ENCODE data around the gene RPLP2.

RPLP2 gene

DNA sequence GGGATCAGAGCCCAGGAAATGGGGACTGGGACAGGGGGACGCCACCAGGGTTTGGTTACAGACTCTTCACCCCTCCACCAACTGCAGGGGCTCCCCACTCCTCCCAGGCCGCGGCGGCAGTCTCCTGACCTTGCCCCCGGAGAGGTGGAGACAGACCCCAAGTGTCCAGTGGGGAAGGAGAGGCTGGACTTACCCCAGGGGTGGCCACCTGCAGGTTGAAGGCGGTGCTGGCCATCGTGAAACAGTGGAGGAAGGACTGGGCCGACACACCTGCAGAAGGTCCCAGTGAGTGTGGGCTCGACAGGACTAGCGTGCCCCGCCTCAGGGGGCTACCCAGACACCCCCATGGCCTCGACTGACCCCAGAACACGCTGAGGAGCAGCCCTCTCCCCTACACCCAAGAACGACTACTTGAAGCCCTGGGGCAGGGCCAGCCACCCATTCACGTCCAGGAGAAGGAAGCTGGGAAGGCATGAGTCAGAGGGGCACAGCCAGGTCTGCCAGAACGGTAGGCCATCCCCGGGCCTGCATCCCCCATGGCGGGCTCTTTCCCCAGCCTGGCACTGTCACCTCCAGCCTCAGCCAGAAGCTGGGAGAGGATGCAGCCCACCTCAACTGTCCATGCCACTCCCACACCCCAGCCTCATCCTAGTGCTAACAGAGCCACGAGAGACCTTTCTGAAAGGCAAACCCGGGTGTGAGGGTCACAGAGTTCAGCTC, 34.7 kb upstream of the RPLP2 start:
- no peak for DNase-seq

DNA sequence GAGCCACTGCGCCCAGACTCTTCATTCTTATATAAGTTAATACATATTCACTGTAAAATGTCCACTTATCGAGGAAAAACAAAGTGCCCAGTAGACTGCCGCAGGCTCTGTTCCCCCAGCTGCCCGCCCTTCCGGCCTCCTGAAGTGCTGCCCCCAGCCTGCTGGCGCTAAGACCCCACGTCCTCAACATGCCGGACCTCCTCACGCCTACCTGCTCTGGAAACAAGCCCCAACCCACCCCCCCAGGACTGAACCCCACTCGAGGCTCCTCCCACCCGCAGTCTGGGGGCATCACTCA, 33.6 kb upstream of the RPLP2 start:
- DNase-seq = no peak

DNA sequence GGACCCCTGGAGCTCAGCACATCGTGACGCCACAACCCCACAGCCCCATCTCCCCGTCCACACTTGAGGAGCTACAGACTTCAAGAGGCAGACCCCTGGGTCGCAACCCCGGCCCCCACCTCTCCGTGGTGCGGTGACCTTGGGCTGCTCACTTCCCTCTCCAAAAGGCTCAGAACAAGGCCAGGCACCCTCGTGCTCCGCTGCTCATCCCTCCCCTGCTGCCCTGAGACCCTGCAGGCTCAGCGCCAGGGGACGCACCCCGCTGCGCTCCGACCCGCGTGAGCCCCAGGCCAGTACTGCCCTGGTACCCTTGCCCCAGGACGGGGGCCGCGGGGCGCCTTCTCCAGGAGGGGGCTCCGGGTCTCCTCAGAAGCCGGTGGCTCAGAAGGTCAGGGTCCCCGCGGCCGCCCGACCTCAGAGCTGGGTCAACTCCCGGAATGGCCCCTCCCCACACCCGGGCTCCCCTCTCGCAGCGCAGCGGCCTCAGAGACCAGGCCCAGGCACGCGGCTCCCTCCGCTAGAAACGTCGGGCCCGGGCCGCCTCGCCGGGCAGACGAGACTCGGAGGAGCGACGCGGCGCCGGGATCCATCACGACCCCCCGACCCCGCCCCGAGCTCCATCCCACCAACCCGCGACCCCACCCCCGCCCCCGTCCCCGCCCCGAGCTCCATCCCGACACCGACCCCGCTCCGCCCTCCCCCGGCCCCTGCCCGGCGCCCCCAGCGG, 33.0 kb upstream of the RPLP2 start:
- DNase-seq = peak; percentile 49

DNA sequence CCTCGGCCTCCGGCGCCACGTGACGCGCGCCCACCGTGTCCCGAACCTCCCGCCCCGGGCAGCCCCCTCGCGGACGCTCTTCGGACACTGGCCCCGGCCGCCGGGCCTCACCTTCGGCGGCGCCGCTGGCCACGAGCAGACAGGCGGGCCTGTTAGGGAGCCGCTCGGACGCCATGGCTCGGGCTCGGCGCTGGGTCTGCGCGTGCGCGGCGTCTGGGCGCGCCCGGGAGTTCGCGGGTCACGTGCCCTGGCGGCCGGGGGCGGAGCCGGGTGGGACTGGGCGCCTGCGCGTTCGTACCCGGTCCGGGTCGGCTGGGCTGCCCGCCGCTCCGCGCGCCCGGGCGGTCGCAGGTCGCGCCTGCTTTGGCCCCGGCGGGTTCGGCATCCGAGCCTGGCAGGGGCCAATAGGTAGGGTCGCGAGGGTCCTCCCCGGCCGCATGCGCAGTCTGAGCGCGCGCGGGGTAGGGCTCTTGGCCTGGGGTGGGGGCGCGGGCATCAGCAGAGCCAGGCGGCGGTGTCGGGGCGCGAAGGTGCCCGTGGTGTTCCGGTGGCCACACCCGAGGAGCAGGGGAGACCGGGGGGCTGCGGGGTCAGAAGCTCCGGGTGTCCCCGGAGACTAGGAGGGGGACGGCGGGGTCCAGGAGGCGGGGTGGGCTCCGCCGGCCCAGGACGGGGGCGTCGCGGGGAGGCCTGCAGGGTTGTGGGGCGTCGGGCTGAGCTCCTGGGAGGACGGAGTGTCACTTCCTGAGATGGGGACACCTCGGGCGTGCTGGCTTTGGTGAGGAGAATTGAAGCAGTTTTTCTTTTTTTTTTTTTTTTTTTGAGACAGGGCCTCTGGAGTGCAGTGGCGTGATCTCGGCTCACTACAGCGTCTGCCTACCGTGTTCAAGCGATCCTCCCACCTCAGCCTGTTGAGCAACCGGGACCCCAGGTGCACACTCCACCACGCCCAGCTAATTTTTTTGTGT, 32.2 kb upstream of the RPLP2 start, which contains the start of gene GATD1:
Gene GATD1, minus strand, starts transcription at position 200 of the 968 bp plus-strand sequence. Its CDS starts 25 bp downstream, at position 175.
- peak; percentile 92 for DNase-seq

DNA sequence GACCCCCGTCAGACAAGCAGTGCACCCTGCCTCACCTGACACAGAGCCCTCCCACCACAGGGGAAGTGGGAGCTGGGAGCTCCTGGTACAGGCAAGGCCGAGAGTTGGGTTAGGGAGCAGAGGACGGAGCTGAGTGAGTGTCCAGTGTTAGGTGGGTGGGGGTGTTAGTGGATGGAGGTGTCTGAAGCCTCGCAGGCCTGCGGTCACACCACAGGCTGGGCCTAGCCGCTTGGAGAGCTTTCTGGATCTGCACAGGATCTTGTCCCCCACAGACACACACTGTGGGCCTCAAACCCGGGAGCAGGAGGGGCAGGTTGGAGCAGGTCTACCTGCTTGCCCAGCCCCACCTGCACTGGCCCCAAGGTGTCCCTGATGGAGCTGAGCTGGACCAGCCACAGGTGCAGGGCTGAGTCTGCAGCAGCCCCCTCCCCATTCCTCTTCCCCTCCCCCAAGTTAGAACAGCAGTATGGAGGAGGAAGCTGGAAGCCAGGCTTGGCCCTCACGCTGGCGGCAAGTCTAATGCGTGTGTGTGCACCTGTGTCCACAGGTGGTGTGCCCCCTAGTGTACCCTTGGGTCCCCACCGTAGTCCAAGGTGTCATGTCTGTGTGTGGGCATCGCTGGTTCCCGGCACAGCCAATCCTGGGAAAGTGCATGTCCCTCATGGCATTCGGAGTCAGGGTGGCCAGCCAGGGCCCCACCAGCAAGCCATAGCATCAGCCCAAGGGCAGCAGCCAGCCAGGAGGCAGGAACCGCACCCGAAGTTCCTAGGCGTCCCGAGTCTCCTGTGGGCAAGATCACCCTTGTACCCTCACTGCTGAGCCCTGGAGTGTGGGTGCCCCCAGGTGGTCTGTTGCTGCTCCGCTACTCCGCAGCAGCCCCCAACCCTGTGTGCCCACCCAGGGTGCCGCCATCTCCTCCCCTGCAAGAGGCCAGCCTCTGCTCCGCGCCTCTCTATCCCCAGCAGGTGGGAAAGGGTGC, 30.5 kb upstream of the RPLP2 start:
- no peak for DNase-seq

DNA sequence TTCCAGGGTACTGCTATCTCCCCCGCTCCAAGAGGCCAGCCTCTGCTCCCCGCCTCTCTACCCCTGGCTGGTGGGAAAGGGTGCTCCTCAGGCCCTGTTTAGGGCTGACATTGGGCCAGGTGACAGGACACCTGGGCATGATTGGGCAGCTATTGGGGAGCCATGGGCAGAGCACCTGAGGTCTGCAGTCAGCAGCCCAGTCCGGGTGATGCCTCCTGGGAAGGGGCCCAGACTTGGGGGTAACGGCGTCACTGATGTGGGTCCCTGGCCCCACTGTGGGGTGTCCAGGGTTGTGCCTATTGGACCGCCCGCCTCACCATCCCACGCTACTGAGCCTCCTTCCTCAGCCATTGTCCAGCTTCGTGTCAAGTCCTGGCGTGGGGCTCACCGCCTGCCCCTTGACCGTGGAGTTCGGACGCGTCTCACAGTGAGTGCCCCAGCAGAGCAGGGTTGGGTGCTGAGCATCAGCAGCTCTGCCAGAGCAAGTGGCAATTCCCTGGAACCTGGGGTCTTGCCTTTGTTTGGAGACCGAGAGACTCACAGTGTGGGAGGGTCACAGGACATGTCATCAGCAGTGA, 29.7 kb upstream of the RPLP2 start:
- no peak for DNase-seq

DNA sequence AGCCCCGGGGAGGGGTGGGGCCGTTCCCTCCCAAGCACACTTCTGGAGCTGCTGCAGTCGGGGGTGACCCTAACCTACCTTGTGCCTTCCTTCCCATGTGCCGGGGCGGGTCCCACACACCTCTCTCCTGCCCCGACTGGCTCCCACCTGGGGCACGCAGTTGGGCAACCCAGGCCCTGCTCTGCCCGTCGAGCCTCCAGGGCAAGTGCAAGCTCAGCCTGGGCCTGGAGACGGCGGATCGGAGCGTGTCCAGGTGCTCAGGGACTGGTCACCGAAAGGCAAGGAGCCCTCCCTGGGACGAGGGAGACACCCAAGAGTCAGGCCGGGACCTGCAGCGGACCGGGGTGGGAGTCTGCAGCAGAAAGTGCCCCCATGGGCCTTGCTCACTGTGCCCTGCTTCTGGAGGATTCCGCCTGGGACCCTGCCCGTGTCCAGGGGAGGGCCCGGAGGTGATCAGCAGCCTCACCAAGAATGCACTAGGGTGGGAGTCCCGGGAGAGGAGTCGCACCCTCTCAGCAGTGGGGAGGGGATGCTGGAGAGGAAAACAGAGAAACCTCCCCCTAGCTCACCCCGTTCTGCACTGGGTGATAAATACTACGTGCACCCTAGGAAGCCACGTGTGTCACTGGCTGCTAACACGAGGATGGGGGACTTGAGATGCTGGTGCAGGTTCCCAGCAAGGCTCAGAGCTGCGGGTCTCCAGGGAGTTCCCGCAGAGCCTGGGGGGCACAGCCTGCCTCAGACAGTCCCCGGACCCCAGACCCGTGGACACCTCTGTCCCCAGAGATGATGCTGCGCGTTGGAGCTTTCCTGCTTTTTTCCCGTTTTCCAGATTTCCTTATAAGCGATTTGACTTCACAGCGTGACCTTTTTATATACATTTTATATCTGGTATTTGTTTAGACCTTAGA, 27.2 kb upstream of the RPLP2 start:
- DNase-seq = no peak

DNA sequence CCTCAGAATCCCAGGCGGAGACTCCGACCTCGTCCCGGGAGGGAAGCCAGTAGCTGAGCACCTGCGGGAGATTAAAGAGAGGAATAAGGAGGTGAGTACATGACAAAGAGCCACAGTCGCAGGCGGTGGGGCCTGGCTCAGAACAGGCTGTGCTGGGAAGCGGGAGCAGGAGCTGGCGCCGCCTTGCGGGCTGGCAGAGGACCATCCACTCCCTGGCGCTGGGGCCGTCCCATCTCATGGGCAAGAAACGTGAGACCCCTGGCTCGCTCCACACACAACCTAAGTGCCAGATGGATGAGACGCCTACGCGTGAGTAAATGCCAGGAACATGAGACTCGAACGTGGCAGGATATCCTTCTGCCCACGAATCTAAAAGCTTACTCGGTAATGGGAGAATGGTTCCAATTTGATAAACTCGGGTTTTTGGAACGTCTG, 26.2 kb upstream of the RPLP2 start:
- DNase-seq = no peak

DNA sequence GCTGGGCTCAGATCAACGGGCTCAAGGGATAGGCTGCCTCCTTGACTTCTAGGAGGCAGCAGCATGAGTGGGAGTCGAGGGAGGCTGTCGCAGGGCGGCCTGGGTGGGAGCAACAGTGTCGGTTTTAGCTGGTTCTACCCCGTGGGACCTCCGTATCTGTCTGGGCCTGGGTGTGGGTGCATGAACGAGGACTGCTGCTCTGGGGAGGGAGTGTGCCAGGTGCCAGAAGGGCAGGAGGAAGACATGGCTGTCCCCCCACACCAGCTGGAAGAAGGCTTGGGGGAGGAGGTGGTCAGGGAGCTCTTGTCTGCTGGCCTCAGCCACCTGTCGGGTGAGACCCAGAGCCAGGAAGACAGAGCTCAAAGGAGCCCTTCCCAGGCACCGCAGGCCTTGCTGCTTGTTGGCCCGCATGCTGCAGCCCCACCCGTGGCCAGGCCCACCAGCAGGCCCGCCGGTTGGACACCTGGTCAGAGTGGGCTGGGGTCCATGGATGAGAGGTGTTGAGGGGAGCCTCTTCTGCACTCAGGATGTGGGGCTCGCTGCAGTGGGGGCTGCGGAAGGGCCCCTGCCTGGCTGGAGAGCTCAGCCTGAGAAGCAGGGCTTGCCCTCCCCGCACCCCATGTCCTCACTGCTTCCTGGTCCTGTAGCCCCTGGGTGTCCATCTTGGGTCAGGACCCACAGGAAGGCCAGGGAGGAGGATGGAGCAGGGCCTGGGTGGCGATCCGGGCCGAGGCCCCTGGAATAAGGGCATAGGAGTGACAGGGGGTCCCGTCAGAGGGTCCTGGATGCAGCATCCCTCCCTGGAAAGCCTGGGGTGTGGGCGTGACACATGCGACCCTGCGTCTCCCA, 23.3 kb upstream of the RPLP2 start:
- no peak for DNase-seq

DNA sequence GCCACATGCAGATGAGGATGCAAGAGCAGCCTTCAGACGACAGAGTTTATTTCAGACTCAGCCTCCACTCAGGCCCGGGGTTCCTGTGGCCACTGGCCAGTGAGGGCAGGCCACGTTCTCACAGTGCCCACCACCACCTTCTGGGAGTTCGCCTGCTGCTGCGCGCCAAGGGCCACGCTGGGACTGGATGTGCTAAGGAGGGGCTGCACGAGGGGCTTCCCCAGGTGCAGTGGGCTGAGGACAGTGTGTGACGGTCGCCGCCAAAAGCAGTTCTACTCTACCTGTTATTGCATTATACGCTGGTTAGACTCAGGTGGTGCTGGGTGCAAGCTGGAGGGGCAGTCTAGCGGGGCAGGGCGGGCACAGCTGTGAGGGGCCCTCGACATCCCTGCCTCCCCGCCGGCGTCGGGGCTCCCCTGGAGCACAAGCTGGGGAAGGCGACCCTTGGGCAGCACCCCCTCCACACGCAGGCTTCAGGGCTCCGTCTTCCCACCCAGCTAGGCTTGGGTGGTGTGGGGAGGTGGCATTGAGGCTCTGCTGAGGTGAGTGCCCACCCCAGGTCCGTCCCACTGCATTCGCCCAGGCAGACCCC, 22.6 kb upstream of the RPLP2 start:
- DNase-seq = no peak

DNA sequence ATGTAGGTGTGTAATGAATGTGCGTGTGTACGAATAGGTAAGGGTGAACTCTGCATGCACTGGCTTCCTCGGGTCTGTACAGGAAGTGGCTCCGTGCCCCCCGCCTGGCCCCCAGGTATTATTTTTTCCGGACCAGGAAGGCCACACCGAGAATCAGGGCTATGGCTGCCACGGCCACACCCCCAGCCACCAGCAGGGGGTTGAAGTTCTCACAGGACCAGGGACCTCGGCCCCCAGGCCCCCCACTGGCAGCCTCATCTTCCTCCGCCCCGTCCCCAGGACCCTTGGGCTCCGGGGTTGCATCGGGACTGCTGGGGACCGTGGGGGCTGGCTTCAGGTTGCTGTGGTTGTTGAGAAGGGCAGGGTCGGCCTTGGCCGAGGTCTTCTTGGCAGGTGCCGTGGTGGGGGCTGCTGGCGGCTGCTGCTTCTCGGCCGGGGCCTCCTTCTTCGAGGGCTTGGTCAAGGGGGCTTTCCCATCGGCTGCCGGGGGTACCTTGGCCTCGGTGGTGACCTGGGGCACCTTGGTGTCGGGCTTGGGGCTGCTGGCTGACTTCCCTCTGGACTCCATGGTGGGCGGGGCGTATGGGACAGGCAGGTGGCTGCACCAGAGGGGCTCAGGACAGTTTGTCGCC, 21.6 kb upstream of the RPLP2 start:
- DNase-seq = no peak

DNA sequence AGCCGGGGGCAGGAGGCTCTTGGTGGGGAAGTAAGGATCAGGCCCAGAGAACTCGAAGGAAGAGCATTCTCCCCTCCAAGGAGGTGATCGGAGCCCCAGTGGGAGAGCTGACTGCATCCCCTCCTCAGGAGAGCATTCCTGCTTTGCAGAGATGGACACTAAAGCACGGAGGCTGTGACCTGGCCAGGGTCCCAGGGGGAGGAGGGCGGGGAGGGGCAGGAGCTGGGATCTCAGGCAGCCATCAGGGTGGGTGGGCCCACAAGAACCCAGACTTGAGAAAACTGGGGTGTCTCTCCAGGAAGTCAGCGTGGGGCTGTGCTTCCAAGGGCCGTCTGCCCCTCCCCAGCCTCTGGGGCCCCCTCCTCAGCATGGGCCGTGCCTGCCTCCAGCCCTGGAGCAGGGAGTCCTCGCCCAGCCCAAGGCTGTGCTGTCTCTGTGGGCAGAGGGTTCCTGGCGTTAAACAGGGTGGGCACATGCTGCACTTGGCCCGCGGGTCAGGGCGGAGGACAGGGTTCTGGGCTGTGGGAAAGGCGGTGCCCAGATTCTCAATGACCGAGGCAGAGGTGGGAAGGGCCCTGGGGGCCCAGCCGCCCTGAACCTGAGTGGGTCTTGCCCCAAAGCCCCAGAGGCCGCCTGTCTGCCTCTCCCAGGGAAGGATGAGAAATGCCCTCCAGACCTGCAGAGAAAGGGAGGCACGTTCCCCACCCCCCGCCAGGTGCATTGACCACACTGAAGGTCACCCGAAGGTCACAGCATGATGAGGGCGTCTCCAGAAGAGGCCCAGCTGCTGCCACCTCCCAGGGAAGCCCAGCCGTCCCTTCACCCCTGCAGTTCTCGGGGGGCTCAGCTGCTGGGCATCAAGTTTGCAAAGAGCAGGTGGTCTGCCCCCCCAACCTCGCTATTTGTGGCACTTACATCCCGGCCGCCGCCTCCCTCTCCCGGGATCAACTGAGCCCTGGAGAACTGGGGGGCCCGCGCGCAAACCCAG, 20.5 kb upstream of the RPLP2 start:
- DNase-seq = peak; percentile 76

DNA sequence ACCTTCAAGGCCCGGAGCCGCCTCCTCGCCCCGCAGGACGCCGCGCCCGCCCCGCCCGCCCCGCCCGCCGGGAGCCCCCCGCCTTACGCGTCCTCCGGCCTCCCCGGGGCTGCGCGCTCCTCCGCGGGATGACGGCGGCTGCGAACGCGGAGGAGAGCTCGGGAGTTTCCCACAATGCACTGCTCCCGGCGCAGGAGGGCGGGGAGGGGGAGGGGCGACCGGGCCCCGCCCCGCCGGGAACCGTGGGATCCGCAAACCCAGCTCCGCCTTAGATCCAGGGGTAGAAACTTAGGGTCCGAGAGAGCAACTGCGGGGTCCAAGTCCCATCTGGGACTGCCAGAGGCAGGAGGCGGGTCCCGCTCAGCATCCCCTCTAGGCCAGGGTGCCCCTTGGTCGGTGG, 19.8 kb upstream of the RPLP2 start, which contains the start of gene CEND1:
Gene CEND1, minus strand, starts transcription at position 148 of the 400 bp plus-strand sequence. CDS start 1,514 bp downstream, outside the sequence.
- no peak for DNase-seq

DNA sequence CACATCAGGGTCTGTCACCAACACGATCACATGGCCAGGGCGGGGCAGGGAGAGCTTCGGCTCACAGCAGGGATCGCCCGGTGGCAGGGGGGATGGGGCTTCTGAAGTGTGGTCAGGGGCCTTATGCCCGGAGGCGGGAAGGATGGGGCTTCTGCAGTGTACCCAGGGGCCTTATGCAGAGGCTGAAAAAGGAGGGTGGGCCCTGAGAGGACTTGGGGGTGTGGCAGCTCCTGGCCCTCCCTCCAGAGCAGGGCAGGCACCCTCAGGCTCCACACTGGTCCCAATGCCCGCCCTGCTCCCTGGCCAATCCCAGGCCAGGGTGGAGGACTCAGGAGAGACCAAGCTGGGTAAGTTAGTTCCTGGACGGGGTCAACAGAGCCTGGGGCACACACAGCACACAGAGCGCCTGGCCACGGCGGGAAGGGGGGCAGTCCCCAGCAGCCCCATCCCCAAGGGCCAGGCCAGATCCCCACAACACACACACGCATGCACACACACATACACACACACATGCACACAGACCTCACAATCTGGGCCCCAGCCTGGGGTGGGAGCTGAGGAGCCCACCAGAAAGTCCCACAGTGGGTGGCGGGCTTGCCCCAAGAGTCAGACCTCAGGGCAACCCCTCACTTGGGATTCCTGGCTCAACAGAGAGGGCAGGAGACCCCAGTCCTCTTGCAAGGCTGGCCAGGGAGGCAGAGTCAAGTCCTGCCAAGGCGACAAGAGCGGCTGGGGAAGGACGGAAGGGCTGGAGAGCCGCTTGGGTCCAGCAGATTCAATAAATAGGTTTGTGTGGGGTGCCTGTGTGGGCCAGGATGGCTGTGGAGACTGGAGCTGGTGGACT, 18.8 kb upstream of the RPLP2 start:
- DNase-seq = no peak

DNA sequence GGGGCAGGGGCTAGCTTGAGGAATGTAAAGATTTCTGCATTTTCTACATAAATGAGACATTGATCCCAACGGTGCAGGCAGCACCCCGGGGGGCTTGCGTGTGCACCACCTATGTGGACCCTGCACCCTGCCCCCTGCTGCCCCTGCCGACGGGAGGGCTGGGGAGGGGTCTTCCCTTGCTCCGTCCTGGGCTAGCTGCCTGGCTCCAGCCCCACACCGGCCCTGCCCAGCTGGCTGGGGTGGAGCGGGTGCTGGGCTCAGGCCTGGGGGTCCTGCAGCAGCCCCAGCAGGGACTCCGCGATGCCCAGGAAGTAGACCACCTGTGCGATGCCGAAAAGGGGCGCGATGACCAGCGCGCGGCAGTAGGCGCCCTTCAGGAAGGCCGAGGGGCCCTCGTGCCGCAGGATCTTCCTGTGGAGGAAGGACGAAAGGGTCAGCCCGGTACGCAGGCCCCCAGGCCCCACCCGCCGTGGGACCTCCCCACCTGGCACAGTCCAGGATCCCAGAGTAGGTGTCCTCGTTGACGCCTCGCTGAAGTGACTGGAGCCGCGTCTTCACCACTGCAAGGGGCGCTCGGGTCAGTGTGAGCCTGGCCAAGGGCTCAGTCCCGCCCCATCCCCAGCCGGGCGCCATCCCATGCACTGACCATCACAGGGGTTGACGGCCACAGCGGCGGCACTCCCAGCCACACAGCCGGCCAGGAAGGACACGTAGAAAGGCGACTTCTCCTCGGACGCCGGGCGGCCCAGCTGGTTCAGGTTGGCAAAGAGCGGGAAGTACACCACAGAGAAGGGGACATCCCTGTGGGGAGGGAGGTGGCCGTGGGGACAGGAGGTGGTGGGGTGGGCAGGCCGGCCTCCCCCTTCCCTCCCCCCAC, 17.9 kb upstream of the RPLP2 start:
- no peak for DNase-seq

DNA sequence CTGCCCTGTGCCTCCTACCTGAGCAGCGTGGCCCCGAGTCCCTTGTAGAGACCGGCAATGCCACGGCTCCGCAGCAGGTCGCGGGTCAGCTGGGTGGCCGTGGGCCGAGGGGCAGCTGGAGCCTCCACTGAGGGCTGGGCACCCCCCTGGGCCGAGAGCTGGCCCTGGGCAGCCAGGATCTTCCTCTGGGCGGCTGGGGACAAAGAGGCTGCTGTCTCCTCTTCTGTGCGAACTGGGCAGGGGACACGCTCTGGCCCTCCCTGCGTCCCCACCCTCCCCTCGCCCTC, 17.3 kb upstream of the RPLP2 start:
- DNase-seq = no peak

Measured in RPMI8226 (cell line).